Measurements from ENCODE around the gene LTBP3.

LTBP3 gene

GRCh38 chr11:65505466-65506289 is 52.5 kb downstream of the LTBP3 start:
- DNase-seq (ENCODE audit: low spot score), result peak; percentile 71

- peak; percentile 73 for DNase-seq (ENCODE audit: low spot score)
Measured at GRCh38 chr11:65504674-65505465, 53.3 kb downstream of the LTBP3 start.

DNA sequence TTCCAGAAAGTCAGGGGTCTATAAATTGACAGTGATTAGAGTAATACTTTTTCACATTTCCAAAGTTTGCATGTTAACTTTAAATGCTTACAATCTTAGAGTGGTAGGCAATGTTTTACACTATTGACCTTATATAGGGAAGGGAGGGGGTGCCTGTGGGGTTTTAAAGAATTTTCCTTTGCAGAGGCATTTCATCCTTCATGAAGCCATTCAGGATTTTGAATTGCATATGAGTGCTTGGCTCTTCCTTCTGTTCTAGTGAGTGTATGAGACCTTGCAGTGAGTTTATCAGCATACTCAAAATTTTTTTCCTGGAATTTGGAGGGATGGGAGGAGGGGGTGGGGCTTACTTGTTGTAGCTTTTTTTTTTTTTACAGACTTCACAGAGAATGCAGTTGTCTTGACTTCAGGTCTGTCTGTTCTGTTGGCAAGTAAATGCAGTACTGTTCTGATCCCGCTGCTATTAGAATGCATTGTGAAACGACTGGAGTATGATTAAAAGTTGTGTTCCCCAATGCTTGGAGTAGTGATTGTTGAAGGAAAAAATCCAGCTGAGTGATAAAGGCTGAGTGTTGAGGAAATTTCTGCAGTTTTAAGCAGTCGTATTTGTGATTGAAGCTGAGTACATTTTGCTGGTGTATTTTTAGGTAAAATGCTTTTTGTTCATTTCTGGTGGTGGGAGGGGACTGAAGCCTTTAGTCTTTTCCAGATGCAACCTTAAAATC is 54.0 kb downstream of the LTBP3 start:
- peak; percentile 77 for DNase-seq (ENCODE audit: low spot score)

- peak; percentile 70 for DNase-seq (ENCODE audit: low spot score)
Measured at GRCh38 chr11:65503368-65503948, 54.7 kb downstream of the LTBP3 start.

- peak; percentile 86 for DNase-seq (ENCODE audit: low spot score)
Measured at GRCh38 chr11:65502555-65503367, 55.4 kb downstream of the LTBP3 start.

- DNase-seq (ENCODE audit: low spot score), result no peak
Measured at GRCh38 chr11:65502274-65502554, 55.9 kb downstream of the LTBP3 start.

- peak; percentile 84 for DNase-seq (ENCODE audit: low spot score)
Measured at GRCh38 chr11:65501472-65502273, 56.5 kb downstream of the LTBP3 start.

DNA sequence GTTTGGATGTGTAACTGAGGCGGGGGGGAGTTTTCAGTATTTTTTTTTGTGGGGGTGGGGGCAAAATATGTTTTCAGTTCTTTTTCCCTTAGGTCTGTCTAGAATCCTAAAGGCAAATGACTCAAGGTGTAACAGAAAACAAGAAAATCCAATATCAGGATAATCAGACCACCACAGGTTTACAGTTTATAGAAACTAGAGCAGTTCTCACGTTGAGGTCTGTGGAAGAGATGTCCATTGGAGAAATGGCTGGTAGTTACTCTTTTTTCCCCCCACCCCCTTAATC is 57.0 kb downstream of the LTBP3 start:
- DNase-seq (ENCODE audit: low spot score), result no peak

DNA sequence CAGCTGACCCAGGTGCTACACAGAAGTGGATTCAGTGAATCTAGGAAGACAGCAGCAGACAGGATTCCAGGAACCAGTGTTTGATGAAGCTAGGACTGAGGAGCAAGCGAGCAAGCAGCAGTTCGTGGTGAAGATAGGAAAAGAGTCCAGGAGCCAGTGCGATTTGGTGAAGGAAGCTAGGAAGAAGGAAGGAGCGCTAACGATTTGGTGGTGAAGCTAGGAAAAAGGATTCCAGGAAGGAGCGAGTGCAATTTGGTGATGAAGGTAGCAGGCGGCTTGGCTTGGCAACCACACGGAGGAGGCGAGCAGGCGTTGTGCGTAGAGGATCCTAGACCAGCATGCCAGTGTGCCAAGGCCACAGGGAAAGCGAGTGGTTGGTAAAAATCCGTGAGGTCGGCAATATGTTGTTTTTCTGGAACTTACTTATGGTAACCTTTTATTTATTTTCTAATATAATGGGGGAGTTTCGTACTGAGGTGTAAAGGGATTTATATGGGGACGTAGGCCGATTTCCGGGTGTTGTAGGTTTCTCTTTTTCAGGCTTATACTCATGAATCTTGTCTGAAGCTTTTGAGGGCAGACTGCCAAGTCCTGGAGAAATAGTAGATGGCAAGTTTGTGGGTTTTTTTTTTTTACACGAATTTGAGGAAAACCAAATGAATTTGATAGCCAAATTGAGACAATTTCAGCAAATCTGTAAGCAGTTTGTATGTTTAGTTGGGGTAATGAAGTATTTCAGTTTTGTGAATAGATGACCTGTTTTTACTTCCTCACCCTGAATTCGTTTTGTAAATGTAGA is 57.6 kb downstream of the LTBP3 start:
- DNase-seq (ENCODE audit: low spot score), result peak; percentile 91

DNA sequence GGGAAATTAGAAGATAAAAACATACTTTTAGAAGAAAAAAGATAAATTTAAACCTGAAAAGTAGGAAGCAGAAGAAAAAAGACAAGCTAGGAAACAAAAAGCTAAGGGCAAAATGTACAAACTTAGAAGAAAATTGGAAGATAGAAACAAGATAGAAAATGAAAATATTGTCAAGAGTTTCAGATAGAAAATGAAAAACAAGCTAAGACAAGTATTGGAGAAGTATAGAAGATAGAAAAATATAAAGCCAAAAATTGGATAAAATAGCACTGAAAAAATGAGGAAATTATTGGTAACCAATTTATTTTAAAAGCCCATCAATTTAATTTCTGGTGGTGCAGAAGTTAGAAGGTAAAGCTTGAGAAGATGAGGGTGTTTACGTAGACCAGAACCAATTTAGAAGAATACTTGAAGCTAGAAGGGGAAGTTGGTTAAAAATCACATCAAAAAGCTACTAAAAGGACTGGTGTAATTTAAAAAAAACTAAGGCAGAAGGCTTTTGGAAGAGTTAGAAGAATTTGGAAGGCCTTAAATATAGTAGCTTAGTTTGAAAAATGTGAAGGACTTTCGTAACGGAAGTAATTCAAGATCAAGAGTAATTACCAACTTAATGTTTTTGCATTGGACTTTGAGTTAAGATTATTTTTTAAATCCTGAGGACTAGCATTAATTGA is 58.3 kb downstream of the LTBP3 start:
- DNase-seq (ENCODE audit: low spot score), result no peak

DNA sequence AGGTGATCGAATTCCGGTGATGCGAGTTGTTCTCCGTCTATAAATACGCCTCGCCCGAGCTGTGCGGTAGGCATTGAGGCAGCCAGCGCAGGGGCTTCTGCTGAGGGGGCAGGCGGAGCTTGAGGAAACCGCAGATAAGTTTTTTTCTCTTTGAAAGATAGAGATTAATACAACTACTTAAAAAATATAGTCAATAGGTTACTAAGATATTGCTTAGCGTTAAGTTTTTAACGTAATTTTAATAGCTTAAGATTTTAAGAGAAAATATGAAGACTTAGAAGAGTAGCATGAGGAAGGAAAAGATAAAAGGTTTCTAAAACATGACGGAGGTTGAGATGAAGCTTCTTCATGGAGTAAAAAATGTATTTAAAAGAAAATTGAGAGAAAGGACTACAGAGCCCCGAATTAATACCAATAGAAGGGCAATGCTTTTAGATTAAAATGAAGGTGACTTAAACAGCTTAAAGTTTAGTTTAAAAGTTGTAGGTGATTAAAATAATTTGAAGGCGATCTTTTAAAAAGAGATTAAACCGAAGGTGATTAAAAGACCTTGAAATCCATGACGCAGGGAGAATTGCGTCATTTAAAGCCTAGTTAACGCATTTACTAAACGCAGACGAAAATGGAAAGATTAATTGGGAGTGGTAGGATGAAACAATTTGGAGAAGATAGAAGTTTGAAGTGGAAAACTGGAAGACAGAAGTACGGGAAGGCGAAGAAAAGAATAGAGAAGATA is 59.0 kb downstream of the LTBP3 start, which contains the start of gene MALAT1:
TSS of gene MALAT1 (plus strand) at position 69 of the 736 bp plus-strand sequence.
- DNase-seq (ENCODE audit: low spot score), result peak; percentile 98

DNA sequence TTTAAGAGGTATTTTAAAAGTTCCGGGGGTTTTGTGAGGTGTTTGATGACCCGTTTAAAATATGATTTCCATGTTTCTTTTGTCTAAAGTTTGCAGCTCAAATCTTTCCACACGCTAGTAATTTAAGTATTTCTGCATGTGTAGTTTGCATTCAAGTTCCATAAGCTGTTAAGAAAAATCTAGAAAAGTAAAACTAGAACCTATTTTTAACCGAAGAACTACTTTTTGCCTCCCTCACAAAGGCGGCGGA is 59.5 kb downstream of the LTBP3 start:
- no peak for DNase-seq (ENCODE audit: low spot score)

DNA sequence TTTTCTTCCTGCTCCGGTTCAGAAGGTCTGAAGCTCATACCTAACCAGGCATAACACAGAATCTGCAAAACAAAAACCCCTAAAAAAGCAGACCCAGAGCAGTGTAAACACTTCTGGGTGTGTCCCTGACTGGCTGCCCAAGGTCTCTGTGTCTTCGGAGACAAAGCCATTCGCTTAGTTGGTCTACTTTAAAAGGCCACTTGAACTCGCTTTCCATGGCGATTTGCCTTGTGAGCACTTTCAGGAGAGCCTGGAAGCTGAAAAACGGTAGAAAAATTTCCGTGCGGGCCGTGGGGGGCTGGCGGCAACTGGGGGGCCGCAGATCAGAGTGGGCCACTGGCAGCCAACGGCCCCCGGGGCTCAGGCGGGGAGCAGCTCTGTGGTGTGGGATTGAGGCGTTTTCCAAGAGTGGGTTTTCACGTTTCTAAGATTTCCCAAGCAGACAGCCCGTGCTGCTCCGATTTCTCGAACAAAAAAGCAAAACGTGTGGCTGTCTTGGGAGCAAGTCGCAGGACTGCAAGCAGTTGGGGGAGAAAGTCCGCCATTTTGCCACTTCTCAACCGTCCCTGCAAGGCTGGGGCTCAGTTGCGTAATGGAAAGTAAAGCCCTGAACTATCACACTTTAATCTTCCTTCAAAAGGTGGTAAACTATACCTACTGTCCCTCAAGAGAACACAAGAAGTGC is 60.0 kb downstream of the LTBP3 start:
- peak; percentile 90 for DNase-seq (ENCODE audit: low spot score)

GRCh38 chr11:65497141-65498041 is 60.8 kb downstream of the LTBP3 start:
- peak; percentile 99 for DNase-seq (ENCODE audit: low spot score)

- peak; percentile 85 for DNase-seq (ENCODE audit: low spot score)
Measured at GRCh38 chr11:65496304-65497140, 61.6 kb downstream of the LTBP3 start.
